Neutrophil (primary cell): ENCODE measurements around the gene ZSCAN12.
A peak's percentile ranks its signal among the peaks of the same experiment; 100 is the strongest.

Source experiments
- H3K27ac ChIP-seq: fragments of 200-600 bp; sonication (generic); 2 replicates; pipeline ENCODE4 v1.5.1; 2016; ENCODE audit warnings: mild to moderate bottlenecking, moderate library complexity
- H3K27me3 ChIP-seq: fragments of 200-600 bp; sonication (generic); 2 replicates; pipeline ENCODE4 v1.6.0; 2016; ENCODE audit warnings: mild to moderate bottlenecking
- H3K36me3 ChIP-seq: fragments of 200-600 bp; sonication (generic); 2 replicates; pipeline ENCODE4 v1.5.1; 2017
- H3K4me1 ChIP-seq, 2 experiments: fragments of 200-600 bp in 1 of 2; sonication (generic) in 1 of 2; 1 replicate in 1 of 2; 2 replicates in 1 of 2; pipeline versions ENCODE4 v1.5.1 to v1.6.1; 2013 to 2016; ENCODE audit warnings: low read depth in 1 of 2, low read length in 1 of 2, mild to moderate bottlenecking in 1 of 2, moderate library complexity in 1 of 2; ENCODE audit not compliant: control insufficient read depth in 1 of 2, insufficient read depth in 1 of 2
- H3K4me3 ChIP-seq, 2 experiments: fragments of 200-600 bp in 1 of 2; sonication (generic) in 1 of 2; 1 replicate in 1 of 2; 2 replicates in 1 of 2; pipeline ENCODE4 v1.5.1; 2013 to 2016; ENCODE audit warnings: low read depth in 1 of 2, low read length in 1 of 2, mild to moderate bottlenecking in 1 of 2, moderate library complexity in 1 of 2
- H3K9me3 ChIP-seq: fragments of 200-600 bp; sonication (generic); 2 replicates; pipeline ENCODE4 v1.5.1; 2016
- CTCF ChIP-seq: fragments of 200-600 bp; sonication (generic); IDR thresholded peaks from 2 replicates; pipeline ENCODE4 v1.5.1; 2016; ENCODE audit warnings: antibody characterized with exemption

ZSCAN12 gene

DNA sequence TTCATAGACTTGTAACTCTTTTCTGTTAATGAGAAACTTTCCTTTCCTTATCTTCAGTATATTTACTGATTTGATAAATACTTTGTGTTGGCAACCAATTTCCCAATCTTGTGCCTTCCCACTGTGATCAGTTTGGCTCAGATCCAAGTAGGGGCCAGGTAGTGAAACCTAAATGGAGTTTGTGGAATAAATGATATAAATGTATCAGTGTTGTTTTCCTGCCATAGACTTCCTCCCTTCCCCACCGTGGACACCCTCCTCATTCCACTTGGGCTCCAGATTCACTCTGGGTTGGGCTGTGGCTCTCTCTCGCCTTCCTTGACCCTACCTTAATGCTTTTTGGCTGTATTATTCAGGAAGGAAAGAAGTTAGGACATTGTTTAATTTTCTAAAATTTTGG is 48.5 kb downstream of the ZSCAN12 start:
- TF ChIP-seq CTCF, result no peak
- no peaks in the 10 kb centered on the region for H3K36me3 ChIP-seq
- no peak overlapping the region for H3K4me3 ChIP-seq
- H3K27ac ChIP-seq, result no peak overlapping the region
- H3K4me1 ChIP-seq, result peaks cover 20 to 22% of the 10 kb centered on the region in 2 experiments
- no peaks in the 10 kb centered on the region for H3K9me3 ChIP-seq
- peaks cover 19% of the 10 kb centered on the region for H3K27me3 ChIP-seq

DNA sequence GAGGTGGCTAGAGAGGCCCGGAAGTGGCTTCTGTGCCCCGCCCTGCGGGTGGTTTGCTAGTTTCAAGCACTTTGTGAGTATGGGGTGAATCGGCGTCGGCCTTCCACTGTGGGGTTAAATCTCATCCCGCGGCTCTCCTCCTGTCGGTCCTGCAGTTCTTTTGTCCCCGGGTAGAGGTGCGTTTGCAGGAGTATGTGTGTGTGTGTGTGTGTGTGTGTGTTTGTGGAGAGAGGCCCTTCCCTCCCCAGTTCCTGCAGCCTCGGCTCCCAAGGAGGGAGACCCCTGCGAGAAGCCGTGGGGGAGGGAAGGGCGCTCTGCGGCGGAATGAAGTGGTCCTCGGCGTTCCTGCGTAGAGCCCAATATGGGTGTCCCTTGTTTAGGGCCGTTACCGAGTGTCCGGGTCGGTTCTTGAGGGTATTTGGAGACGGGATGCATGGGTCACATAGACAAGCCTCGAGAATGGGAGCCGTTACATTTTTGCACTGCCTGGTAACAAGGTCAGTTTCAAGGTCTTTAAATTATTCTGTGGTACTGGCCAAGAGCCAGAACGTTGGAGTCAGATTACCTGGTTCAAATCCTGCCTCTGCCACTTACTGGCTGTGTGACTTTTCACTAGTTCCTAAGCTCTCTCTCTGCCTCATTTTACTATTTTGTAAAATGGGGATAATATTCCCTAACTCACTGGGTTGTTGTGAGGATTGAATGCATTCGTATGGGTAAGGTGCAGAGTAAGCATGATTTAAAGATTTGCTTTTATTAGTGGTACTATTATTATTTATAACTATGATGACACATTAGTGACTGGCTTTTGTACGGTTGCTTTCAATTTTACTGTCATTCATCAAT is 49.4 kb downstream of the ZSCAN12 start, which contains the start of gene ZKSCAN3:
ZKSCAN3 (plus strand) TSS at position 56 of the 846 bp plus-strand sequence. CDS start 9,640 bp downstream, outside the sequence.
- H3K27me3 ChIP-seq, result peaks cover 28% of the 10 kb centered on the region
- peak within 1 kb of the TSS; percentile 47 for H3K27ac ChIP-seq
- H3K9me3 ChIP-seq, result no peaks in the 10 kb centered on the region
- peaks cover 14 to 15% of the 10 kb centered on the region in 2 experiments for H3K4me1 ChIP-seq
- no peaks in the 10 kb centered on the region for H3K36me3 ChIP-seq
- TF ChIP-seq CTCF, result no peak
- peak within 1 kb of the TSS; percentile 62 to 75 for H3K4me3 ChIP-seq

DNA sequence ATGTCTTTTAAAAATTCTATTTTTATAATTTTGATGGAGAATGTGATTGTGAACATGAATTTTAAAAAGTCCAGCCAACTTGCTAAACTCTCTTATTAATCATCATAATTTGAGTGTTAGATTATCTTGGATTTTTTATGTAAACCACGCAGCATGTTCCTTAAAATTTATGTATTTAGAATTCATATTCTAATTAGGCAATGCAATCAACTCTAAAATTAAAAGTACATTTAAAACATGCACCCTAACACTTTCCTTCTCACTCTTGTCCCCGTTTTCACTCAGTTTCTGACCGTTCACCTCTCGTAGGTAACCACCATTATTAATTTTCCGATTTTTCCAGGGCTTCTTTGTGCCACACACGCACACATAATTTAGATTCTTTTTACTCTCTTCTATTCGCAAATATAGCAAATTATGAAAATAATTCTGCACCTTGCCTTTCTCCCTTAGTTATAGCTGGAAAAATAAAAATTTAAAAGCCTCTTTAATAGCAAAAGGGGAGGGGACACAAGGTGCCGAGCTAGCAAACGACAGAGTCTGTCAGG is 50.1 kb downstream of the ZSCAN12 start:
- Histone ChIP-seq H3K4me3 (peak overlapping the region; percentile 62 to 75), H3K36me3 (no peaks in the 10 kb centered on the region), H3K9me3 (no peaks in the 10 kb centered on the region), H3K27ac (peak overlapping the region; percentile 47), H3K27me3 (peaks cover 28% of the 10 kb centered on the region), H3K4me1 (peaks cover 13 to 14% of the 10 kb centered on the region in 2 experiments)
- TF ChIP-seq CTCF, result no peak

- no peaks in the 10 kb centered on the region for H3K9me3 ChIP-seq
- no peak for TF ChIP-seq CTCF
- peaks cover 28% of the 10 kb centered on the region for H3K27me3 ChIP-seq
- no peaks in the 10 kb centered on the region for H3K36me3 ChIP-seq
- H3K4me3 ChIP-seq, result no peak overlapping the region
- no peak overlapping the region for H3K27ac ChIP-seq
- H3K4me1 ChIP-seq, result peaks cover 13 to 14% of the 10 kb centered on the region in 2 experiments
Measured at GRCh38 chr6:28347119-28347518, 52.4 kb downstream of the ZSCAN12 start.

GRCh38 chr6:28345201-28345600 is 54.3 kb downstream of the ZSCAN12 start:
- Histone ChIP-seq H3K27ac (no peak overlapping the region), H3K27me3 (peaks cover 28% of the 10 kb centered on the region), H3K4me1 (peaks cover 7% of the 10 kb centered on the region in 2 experiments), H3K36me3 (no peaks in the 10 kb centered on the region), H3K4me3 (no peak overlapping the region), H3K9me3 (peaks cover 3% of the 10 kb centered on the region)
- TF ChIP-seq CTCF, result no peak
